ENCODE results near the gene TRNAU1AP. TPM values are rescaled to one million over a fixed set of nuclear protein-coding genes. Genes with fewer than 3 reads are reported as not detected.

TRNAU1AP gene
- total and polyA plus RNA-seq, 7 experiments from 2014 or later, result 26.5 to 52.5 (median 30.9) TPM

DNA sequence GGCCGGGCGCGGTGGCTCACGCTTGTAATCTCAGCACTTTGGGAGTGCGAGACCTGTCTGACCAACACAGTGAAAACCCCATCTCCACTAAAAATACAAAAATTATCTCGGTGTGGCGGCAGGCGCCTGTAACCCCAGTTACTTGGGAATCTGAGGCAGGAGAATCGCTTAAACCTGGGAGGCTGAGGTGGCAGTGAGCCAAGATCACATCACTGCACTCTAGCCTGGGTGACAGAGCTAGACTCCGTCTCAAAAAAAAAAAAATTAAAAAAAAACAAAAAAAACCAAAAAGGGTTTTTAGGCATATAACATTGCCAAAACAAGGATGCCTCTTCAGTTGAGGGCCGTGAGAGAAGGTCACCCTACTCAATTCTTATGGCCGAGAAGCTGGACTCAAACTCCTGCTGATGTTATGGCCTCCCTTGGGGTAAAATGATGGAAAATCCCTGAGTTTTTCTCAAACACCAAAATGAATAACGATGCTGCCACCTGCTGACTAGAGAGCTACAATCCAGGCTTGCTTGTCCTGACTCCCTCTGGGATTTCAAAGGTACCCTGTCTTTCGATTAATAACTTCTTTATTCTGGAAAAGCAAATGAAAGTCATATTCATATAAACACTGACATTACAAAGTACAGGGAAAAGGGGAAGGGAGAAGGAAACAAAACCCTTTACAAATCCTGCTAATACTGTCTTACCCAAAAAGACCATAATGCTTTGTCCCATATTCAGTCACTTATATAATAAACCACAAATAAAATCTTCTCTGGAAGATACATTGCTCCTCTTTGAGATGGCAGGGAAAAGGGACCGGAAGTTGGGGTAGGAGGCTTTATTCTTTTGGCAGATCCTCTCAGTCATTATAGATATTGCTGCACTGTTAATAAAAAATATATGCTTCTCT lies 49.9 kb downstream of the TRNAU1AP start:
- H3K4me3 ChIP-seq (ENCODE audit: low read length), result no peak overlapping the region
- CTCF ChIA-PET, result interaction anchor here (0.5 to 1.4 kb wide), 10 partner anchors 13 to 612 kb away, joined by 3 to 7 read pairs (median 3); no protein-coding TSS in a partner anchor
- H3K27me3 ChIP-seq (ENCODE audit: control insufficient read depth in 2 of 2, insufficient read depth in 2 of 2, low read length in 2 of 2), result no peaks in the 10 kb centered on the region
- H3K9me3 ChIP-seq (ENCODE audit: control insufficient read depth in 2 of 3, low read length in 3 of 3), result no peaks in the 10 kb centered on the region
- peaks cover 7 to 55% (median 16%) of the 10 kb centered on the region in 3 experiments for H3K36me3 ChIP-seq (ENCODE audit: control insufficient read depth in 2 of 3, insufficient read depth in 3 of 3, low read length in 3 of 3)
- POLR2A ChIA-PET, result interaction anchor here (0.6 to 1.3 kb wide), 5 partner anchors 21 to 87 kb away, joined by 3 to 7 read pairs (median 4); no protein-coding TSS in a partner anchor
- H3K27me3 Mint-ChIP-seq, result no peaks in the 10 kb centered on the region
- DNase-seq, result peak in 3 of 9 donors; percentile 22 to 36 (median 25)
- peak overlapping the region in 1 of 9 donors; percentile 36 for H3K27ac Mint-ChIP-seq
- H3K4me3 Mint-ChIP-seq, result no peak overlapping the region
- ATAC-seq, result no peak
- no peaks in the 10 kb centered on the region for H3K4me1 ChIP-seq (ENCODE audit: control insufficient read depth in 2 of 2, insufficient read depth in 2 of 2, low read length in 2 of 2)
- intact Hi-C loops (cut with micrococcal nuclease), result loop anchor here (1.0 to 2.0 kb wide), 5 partner anchors 84 to 354 kb away; no protein-coding TSS in a partner anchor
- H3K4me1 Mint-ChIP-seq, result peaks cover 0 to 23% (median 0%) of the 10 kb centered on the region in 7 donors
- H3K36me3 Mint-ChIP-seq, result peaks cover 0 to 33% (median 13%) of the 10 kb centered on the region in 5 donors
- no peak overlapping the region for H3K27ac ChIP-seq (ENCODE audit: low read depth, low read length)
- no peaks in the 10 kb centered on the region for H3K9me3 Mint-ChIP-seq

DNA sequence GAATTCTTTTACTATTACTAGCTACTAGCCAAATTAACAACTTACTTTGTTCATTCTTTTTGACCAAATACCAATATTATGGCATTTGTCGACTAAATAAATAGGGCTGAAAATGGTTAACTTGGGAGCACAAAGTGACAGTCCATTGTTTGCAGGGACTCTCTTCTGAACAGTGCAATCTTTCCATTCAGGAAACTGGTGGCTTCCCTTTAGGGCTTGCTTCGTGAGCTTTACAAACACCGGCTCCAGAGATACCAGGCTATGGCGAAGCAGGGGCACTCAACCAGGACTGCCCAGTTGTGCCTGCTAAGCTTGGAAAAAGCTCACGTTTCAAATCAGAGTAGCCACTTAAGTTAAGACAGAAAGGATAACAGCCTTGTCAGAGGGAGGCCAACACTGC lies 51.5 kb downstream of the TRNAU1AP start:
- POLR2A ChIA-PET, result no interaction called here
- Mint-ChIP-seq H3K9me3 (no peaks in the 10 kb centered on the region), H3K36me3 (peaks cover 0 to 33% (median 12%) of the 10 kb centered on the region in 5 donors), H3K4me1 (peaks cover 0 to 16% (median 0%) of the 10 kb centered on the region in 7 donors), H3K27ac (no peak overlapping the region), H3K27me3 (no peaks in the 10 kb centered on the region), H3K4me3 (no peak overlapping the region)
- Histone ChIP-seq H3K27ac (ENCODE audit: low read depth, low read length) (no peak overlapping the region), H3K4me1 (ENCODE audit: control insufficient read depth in 2 of 2, insufficient read depth in 2 of 2, low read length in 2 of 2) (no peaks in the 10 kb centered on the region), H3K36me3 (ENCODE audit: control insufficient read depth in 2 of 3, insufficient read depth in 3 of 3, low read length in 3 of 3) (peaks cover 7 to 66% (median 16%) of the 10 kb centered on the region in 3 experiments), H3K4me3 (ENCODE audit: low read length) (no peak overlapping the region), H3K9me3 (ENCODE audit: control insufficient read depth in 2 of 3, low read length in 3 of 3) (no peaks in the 10 kb centered on the region), H3K27me3 (ENCODE audit: control insufficient read depth in 2 of 2, insufficient read depth in 2 of 2, low read length in 2 of 2) (no peaks in the 10 kb centered on the region)
- CTCF ChIA-PET, result interaction anchor here (1.7 kb wide), 1 partner anchor 86 kb away, joined by 5 read pairs; no protein-coding TSS in a partner anchor
- ATAC-seq, result no peak
- intact Hi-C loops (cut with micrococcal nuclease), result no loop called here
- DNase-seq, result no peak

DNA sequence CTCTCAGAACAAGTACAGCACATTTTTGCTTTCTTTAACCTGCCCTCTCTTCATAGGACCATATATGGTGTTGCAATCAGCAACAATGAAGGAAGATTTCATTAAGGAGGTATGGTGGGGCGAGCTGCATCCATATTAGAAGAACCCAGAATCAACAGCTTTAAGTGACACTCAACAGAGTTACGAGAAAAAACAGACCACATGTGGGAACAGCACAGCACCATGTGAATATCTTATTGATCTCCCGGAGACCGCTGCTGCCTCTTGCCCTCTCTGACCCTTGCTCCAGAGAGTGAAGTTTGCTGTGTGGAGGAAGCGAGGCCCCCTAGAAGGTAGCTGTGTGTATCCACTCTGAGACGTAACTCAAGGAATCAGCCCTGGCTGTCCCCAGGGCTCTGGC lies 52.1 kb downstream of the TRNAU1AP start:
- no peak overlapping the region for H3K4me3 ChIP-seq (ENCODE audit: low read length)
- CTCF ChIA-PET, result interaction anchor here (0.9 to 1.7 kb wide), 2 partner anchors 87 to 356 kb away, joined by 3 to 5 read pairs; no protein-coding TSS in a partner anchor
- Mint-ChIP-seq H3K27ac (peak overlapping the region in 1 of 9 donors; percentile 67), H3K27me3 (no peaks in the 10 kb centered on the region), H3K36me3 (peaks cover 0 to 37% (median 14%) of the 10 kb centered on the region in 5 donors), H3K4me1 (peaks cover 0 to 13% (median 0%) of the 10 kb centered on the region in 7 donors), H3K4me3 (no peak overlapping the region), H3K9me3 (no peaks in the 10 kb centered on the region)
- POLR2A ChIA-PET, result interaction anchor here (0.6 kb wide), 1 partner anchor 255 kb away, joined by 3 read pairs; no protein-coding TSS in a partner anchor
- intact Hi-C loops (cut with micrococcal nuclease), result no loop called here
- no peaks in the 10 kb centered on the region for H3K27me3 ChIP-seq (ENCODE audit: control insufficient read depth in 2 of 2, insufficient read depth in 2 of 2, low read length in 2 of 2)
- DNase-seq, result no peak
- no peaks in the 10 kb centered on the region for H3K9me3 ChIP-seq (ENCODE audit: control insufficient read depth in 2 of 3, low read length in 3 of 3)
- peaks cover 7 to 72% (median 16%) of the 10 kb centered on the region in 3 experiments for H3K36me3 ChIP-seq (ENCODE audit: control insufficient read depth in 2 of 3, insufficient read depth in 3 of 3, low read length in 3 of 3)
- no peaks in the 10 kb centered on the region for H3K4me1 ChIP-seq (ENCODE audit: control insufficient read depth in 2 of 2, insufficient read depth in 2 of 2, low read length in 2 of 2)
- H3K27ac ChIP-seq (ENCODE audit: low read depth, low read length), result no peak overlapping the region
- ATAC-seq, result no peak

DNA sequence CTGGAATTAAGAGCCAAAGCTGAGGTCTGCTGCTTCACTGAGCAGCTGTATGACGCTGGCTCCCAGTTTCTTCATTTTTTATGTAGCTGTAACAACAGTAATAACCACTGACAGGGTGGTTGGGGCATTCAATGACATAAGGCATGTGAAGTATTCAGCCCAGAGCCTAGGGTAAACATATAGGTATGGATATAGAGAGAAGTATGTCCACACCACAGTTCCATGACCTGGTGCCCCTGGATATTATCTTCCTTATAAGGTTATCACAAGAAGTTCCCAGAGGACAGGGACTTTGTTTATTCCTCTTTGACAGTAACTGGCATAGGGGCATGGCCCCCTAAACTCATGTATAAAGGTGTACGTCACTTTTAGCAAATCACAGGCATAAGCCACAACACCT lies 53.9 kb downstream of the TRNAU1AP start:
- H3K9me3 Mint-ChIP-seq, result no peaks in the 10 kb centered on the region
- H3K27me3 Mint-ChIP-seq, result no peaks in the 10 kb centered on the region
- H3K4me3 ChIP-seq (ENCODE audit: low read length), result no peak overlapping the region
- no peak overlapping the region for H3K27ac ChIP-seq (ENCODE audit: low read depth, low read length)
- H3K4me1 ChIP-seq (ENCODE audit: control insufficient read depth in 2 of 2, insufficient read depth in 2 of 2, low read length in 2 of 2), result no peaks in the 10 kb centered on the region
- peaks cover 16 to 76% (median 16%) of the 10 kb centered on the region in 3 experiments for H3K36me3 ChIP-seq (ENCODE audit: control insufficient read depth in 2 of 3, insufficient read depth in 3 of 3, low read length in 3 of 3)
- DNase-seq, result no peak
- no peaks in the 10 kb centered on the region for H3K9me3 ChIP-seq (ENCODE audit: control insufficient read depth in 2 of 3, low read length in 3 of 3)
- ChIA-PET POLR2A (no interaction called here), CTCF (no interaction called here)
- no peak overlapping the region for H3K4me3 Mint-ChIP-seq
- peak overlapping the region in 1 of 9 donors; percentile 14 for H3K27ac Mint-ChIP-seq
- no peak for ATAC-seq
- no peaks in the 10 kb centered on the region for H3K27me3 ChIP-seq (ENCODE audit: control insufficient read depth in 2 of 2, insufficient read depth in 2 of 2, low read length in 2 of 2)
- H3K36me3 Mint-ChIP-seq, result peaks cover 0 to 37% (median 17%) of the 10 kb centered on the region in 5 donors
- intact Hi-C loops (cut with micrococcal nuclease), result no loop called here
- peaks cover 0 to 6% (median 0%) of the 10 kb centered on the region in 7 donors for H3K4me1 Mint-ChIP-seq

DNA sequence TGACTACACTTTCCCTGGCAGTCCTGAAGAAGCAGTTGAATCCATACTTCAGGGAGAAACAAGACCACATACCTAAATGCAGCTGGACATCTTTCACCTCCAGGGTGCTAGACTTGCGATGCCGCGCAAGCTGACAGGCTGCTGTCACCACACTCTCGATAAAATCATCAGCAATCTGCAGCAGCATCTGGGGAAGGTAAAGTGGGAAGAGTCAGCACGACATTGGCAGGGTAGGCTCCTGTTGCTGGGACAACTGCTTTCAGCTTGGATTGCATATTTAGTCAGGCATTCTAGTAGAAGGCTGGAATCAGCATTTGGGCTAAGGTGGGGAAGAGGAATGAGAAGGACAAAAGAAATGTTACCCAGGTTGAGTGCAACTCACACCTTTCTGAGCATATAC lies 60.3 kb downstream of the TRNAU1AP start:
- POLR2A ChIA-PET, result no interaction called here
- no peak for ATAC-seq
- Histone ChIP-seq H3K4me3 (ENCODE audit: low read length) (no peak overlapping the region), H3K4me1 (ENCODE audit: control insufficient read depth in 2 of 2, insufficient read depth in 2 of 2, low read length in 2 of 2) (no peaks in the 10 kb centered on the region), H3K27me3 (ENCODE audit: control insufficient read depth in 2 of 2, insufficient read depth in 2 of 2, low read length in 2 of 2) (no peaks in the 10 kb centered on the region), H3K9me3 (ENCODE audit: control insufficient read depth in 2 of 3, low read length in 3 of 3) (no peaks in the 10 kb centered on the region), H3K27ac (ENCODE audit: low read depth, low read length) (no peak overlapping the region), H3K36me3 (ENCODE audit: control insufficient read depth in 2 of 3, insufficient read depth in 3 of 3, low read length in 3 of 3) (peaks cover 13 to 60% (median 24%) of the 10 kb centered on the region in 3 experiments)
- CTCF ChIA-PET, result no interaction called here
- H3K27ac Mint-ChIP-seq, result no peak overlapping the region
- intact Hi-C loops (cut with micrococcal nuclease), result no loop called here
- peaks cover 9 to 36% (median 19%) of the 10 kb centered on the region in 5 donors for H3K36me3 Mint-ChIP-seq
- no peak for DNase-seq
- no peak overlapping the region for H3K4me3 Mint-ChIP-seq
- no peaks in the 10 kb centered on the region for H3K9me3 Mint-ChIP-seq
- H3K27me3 Mint-ChIP-seq, result no peaks in the 10 kb centered on the region
- no peaks in the 10 kb centered on the region for H3K4me1 Mint-ChIP-seq
